ENCODE results near the gene GMPPB. TPM values are rescaled to one million over a fixed set of nuclear protein-coding genes. Genes with fewer than 3 reads are reported as not detected.

Gene GMPPB
- polyA plus RNA-seq, 1 donor from 2014 or later = 27.5 TPM

Other genes with a start within 250 kb of the GMPPB start
- 0.05 TPM for gene BSN, start 169.5 kb downstream of the GMPPB start, polyA plus RNA-seq
- 84.5 TPM for gene APEH, start 49.6 kb downstream of the GMPPB start, polyA plus RNA-seq
- gene MST1, start 34.5 kb downstream of the GMPPB start, polyA plus RNA-seq = 1.3 TPM
- gene RNF123, start 34.4 kb downstream of the GMPPB start, polyA plus RNA-seq = 19.7 TPM
- 1.5 TPM for gene AMIGO3, start 4.3 kb downstream of the GMPPB start, polyA plus RNA-seq
- 28.7 TPM for gene IP6K1, start 62.6 kb upstream of the GMPPB start, polyA plus RNA-seq
- not detected for gene CDHR4, start 75.9 kb upstream of the GMPPB start, polyA plus RNA-seq
- 35.5 TPM for gene INKA1, start 79.3 kb upstream of the GMPPB start, polyA plus RNA-seq
- 61.5 TPM for gene UBA7, start 90.0 kb upstream of the GMPPB start, polyA plus RNA-seq
- gene TRAIP, start 132.6 kb upstream of the GMPPB start, polyA plus RNA-seq = 5.4 TPM
- not detected for gene CAMKV, start 146.0 kb upstream of the GMPPB start, polyA plus RNA-seq
- 1.2 TPM for gene MST1R, start 179.9 kb upstream of the GMPPB start, polyA plus RNA-seq
- 12.1 TPM for gene MON1A, start 205.9 kb upstream of the GMPPB start, polyA plus RNA-seq
- gene RBM6, start 216.2 kb upstream of the GMPPB start, polyA plus RNA-seq = 65.1 TPM

Data from IgD-negative memory B cell (primary cell).